HUES64 (cell line): ENCODE data around the gene GIGYF2.
"Not testable (repeated sequence)": the region's sequence is repeated elsewhere in the genome, so short reads cannot be mapped to it uniquely, and the experiment has no call there.

ENCODE experiments used
- H3K27ac ChIP-seq: 2 replicates; pipeline ENCODE4 v1.7.0; 2013; ENCODE audit warnings: low read depth, low read length, inconsistent platforms
- H3K27me3 ChIP-seq: 2 replicates; pipeline ENCODE4 v1.6.1; 2013; ENCODE audit warnings: mild to moderate bottlenecking, low read length; ENCODE audit not compliant: insufficient read depth
- H3K36me3 ChIP-seq: 2 replicates; pipeline ENCODE4 v1.6.1; 2013; ENCODE audit warnings: mild to moderate bottlenecking, low read length; ENCODE audit not compliant: insufficient read depth
- H3K4me1 ChIP-seq: 2 replicates; pipeline ENCODE4 v1.6.1; 2013; ENCODE audit warnings: mild to moderate bottlenecking, low read length, moderate library complexity; ENCODE audit not compliant: insufficient read depth
- H3K4me3 ChIP-seq: 2 replicates; pipeline ENCODE4 v1.5.1; 2013; ENCODE audit warnings: mild to moderate bottlenecking, low read length, moderate library complexity
- H3K9ac ChIP-seq: 2 replicates; pipeline ENCODE4 v1.6.1; 2013; ENCODE audit warnings: mild to moderate bottlenecking, low read depth, low read length
- H3K9me3 ChIP-seq: 2 replicates; pipeline ENCODE4 v1.6.1; 2013; ENCODE audit warnings: low read depth, low read length; ENCODE audit not compliant: insufficient read depth
- WGBS: fragments of 150-250, 120-280 bp; methylation state at CpG from one replicate; pipeline ENCODE4 v1.1.7; 2013; ENCODE audit warnings: missing lambda C conversion rate; 5-methylcytosine and 5-hydroxymethylcytosine counted together

Gene GIGYF2

GRCh38 chr2:232691117-232691516 is 6.0 kb upstream of the GIGYF2 start:
- H3K27ac ChIP-seq, H3K9ac ChIP-seq, H3K9me3 ChIP-seq, H3K27me3 ChIP-seq, H3K4me1 ChIP-seq, H3K36me3 ChIP-seq, H3K4me3 ChIP-seq: not testable (repeated sequence)
- 98% methylated on average over 12 of the region's 13 CpGs for WGBS

DNA sequence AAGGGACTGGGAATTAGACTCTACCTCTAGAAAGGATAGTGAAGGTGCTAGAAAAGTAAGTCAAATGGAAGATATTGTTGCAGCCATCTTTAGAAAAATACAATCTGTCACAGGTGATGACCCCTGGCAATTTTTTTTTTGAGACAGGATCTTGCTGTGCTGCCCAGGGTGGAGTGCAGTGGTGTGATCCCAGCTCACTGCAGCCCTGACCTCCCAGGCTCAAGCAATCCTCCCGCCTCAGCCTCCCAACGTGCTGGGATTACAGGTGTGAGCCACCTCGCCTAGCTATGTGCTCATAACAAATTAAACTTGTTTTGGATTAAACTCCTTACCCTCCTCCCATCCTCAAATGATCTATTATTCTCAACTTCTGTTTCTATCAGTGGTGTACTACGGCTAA is 3.8 kb upstream of the GIGYF2 start:
- no peaks in the 10 kb centered on the region for H3K9me3 ChIP-seq
- 93% methylated on average over 4 of the region's 4 CpGs for WGBS
- no peak overlapping the region for H3K27ac ChIP-seq
- no peak overlapping the region for H3K4me3 ChIP-seq
- H3K36me3 ChIP-seq, result no peaks in the 10 kb centered on the region
- H3K4me1 ChIP-seq, result peaks cover 5% of the 10 kb centered on the region
- H3K9ac ChIP-seq, result no peak overlapping the region
- H3K27me3 ChIP-seq, result no peaks in the 10 kb centered on the region

- Histone ChIP-seq H3K9ac (peak overlapping the region; percentile 56; the same call in 1 of the 2 replicates), H3K9me3 (no peaks in the 10 kb centered on the region), H3K4me3 (peak overlapping the region; percentile 38), H3K4me1 (peaks cover 15% of the 10 kb centered on the region), H3K27me3 (no peaks in the 10 kb centered on the region), H3K27ac (peak overlapping the region; percentile 70), H3K36me3 (no peaks in the 10 kb centered on the region)
- WGBS, result 55% methylated on average over 10 of the region's 10 CpGs
These were observed 497 bp upstream of the GIGYF2 start for GRCh38 chr2:232696609-232697058.

DNA sequence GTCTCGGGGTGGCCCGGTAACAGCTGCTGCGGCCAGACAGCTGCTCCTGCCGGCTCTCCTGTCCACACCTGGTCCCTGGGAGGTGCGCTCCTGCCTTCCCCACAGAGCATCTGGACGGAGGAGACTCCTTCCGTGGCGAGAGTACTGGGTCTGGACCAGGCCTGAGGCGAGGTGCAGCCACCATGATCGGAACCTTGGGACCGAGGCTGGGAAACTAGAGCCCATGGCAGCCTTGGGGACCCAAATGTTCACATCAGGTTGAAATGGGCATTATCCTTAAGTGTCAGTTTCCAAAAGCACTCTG is 628 bp downstream of the GIGYF2 start:
- H3K27me3 ChIP-seq, result no peaks in the 10 kb centered on the region
- no peaks in the 10 kb centered on the region for H3K36me3 ChIP-seq
- H3K9ac ChIP-seq, result peak overlapping the region; percentile 93
- peak overlapping the region; percentile 97 for H3K4me3 ChIP-seq
- no peaks in the 10 kb centered on the region for H3K9me3 ChIP-seq
- H3K4me1 ChIP-seq, result peaks cover 15% of the 10 kb centered on the region
- under 1% methylated on average over 11 of the region's 11 CpGs for WGBS
- H3K27ac ChIP-seq, result peak overlapping the region; percentile 88

- Histone ChIP-seq H3K9me3 (no peaks in the 10 kb centered on the region), H3K27me3 (no peaks in the 10 kb centered on the region), H3K4me1 (peaks cover 15% of the 10 kb centered on the region), H3K9ac (peak overlapping the region; percentile 93; the same call in 1 of the 2 replicates), H3K36me3 (peaks cover 5% of the 10 kb centered on the region), H3K4me3 (peak overlapping the region; percentile 97), H3K27ac (no peak overlapping the region)
- WGBS, result 74% methylated on average over 4 of the region's 4 CpGs
These were observed 1.5 kb downstream of the GIGYF2 start for GRCh38 chr2:232698556-232699091.

DNA sequence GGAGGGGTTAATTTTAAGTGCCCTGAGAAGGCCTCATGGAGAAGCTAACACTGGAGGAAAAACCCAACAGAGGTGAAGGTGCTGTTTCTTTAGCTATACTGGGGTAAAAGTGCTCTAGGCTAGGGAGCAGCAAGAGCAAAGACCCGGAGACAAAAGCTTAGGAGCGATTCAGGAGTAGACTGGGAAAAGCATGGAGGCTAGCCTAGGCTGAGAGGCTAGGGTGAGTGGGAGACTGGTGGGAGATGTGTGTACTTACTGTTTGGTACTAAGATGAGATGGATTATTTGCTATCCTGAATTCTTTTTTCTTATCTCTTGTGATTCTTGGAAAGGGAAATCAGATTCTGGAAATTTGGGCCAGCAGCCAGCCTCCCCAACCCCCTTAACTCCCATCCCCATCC is 2.0 kb downstream of the GIGYF2 start:
- H3K27me3 ChIP-seq, result no peaks in the 10 kb centered on the region
- no peak overlapping the region for H3K9ac ChIP-seq
- no peak overlapping the region for H3K27ac ChIP-seq
- H3K36me3 ChIP-seq, result peaks cover 10% of the 10 kb centered on the region
- H3K9me3 ChIP-seq, result no peaks in the 10 kb centered on the region
- 61% methylated on average over 2 of the region's 2 CpGs for WGBS
- H3K4me1 ChIP-seq, result peaks cover 15% of the 10 kb centered on the region
- H3K4me3 ChIP-seq, result peak overlapping the region; percentile 97

DNA sequence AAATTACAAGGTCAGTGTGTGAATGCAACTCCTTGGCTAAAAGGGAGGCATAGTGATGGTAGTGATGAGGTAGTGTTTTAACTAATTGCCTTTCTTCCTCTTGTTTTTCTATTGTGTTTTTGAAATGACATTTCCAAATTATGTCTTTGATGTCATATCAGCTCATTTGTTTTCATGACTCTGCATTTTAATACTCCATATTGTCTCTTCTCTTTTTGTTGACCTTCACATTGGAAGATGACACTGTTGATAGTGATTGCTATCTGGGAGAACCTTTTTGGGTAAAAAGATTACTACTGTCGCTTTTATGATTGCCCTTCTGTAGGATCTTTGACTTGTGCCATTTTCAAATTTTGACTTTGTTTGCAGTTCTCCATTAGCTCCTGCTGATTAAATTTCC is 3.0 kb downstream of the GIGYF2 start:
- Histone ChIP-seq H3K9ac (no peak overlapping the region), H3K4me3 (no peak overlapping the region), H3K4me1 (peaks cover 15% of the 10 kb centered on the region), H3K36me3 (peaks cover 15% of the 10 kb centered on the region), H3K9me3 (no peaks in the 10 kb centered on the region), H3K27ac (no peak overlapping the region), H3K27me3 (no peaks in the 10 kb centered on the region)
- WGBS, result 90% methylated on average over 1 of the region's 1 CpG

DNA sequence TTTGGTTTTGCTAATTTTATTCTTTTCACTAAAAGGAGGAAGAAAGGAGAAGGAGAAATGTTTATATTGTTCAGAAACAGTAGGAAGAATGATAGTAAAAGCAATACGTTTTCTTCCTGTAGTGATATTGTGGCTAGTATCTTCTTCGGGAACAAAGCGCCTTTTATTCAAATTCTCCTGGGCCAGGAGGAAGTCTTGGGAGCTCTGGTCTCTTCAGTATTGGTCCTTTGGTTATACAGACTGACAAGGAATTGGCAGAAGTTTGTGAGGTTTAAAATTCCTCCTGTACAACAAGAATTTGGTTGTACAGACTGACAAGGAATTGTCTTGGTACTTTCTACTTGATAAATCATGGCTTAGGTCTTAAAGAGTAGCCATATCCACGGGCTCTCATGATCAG is 9.9 kb downstream of the GIGYF2 start:
- Histone ChIP-seq H3K27me3 (no peaks in the 10 kb centered on the region), H3K4me3 (no peak overlapping the region), H3K27ac (no peak overlapping the region), H3K4me1 (no peaks in the 10 kb centered on the region), H3K9ac (no peak overlapping the region), H3K36me3 (peaks cover 38% of the 10 kb centered on the region), H3K9me3 (no peaks in the 10 kb centered on the region)
- WGBS, result 93% methylated on average over 4 of the region's 4 CpGs

- Histone ChIP-seq H3K9me3 (no peaks in the 10 kb centered on the region), H3K9ac (no peak overlapping the region), H3K4me1 (no peaks in the 10 kb centered on the region), H3K36me3 (peaks cover 39% of the 10 kb centered on the region), H3K27me3 (no peaks in the 10 kb centered on the region), H3K27ac (no peak overlapping the region), H3K4me3 (no peak overlapping the region)
These were observed 16.4 kb downstream of the GIGYF2 start for GRCh38 chr2:232713505-232713904.

GRCh38 chr2:232714969-232715368 is 17.8 kb downstream of the GIGYF2 start:
- H3K36me3 ChIP-seq, result peaks cover 43% of the 10 kb centered on the region
- no peaks in the 10 kb centered on the region for H3K27me3 ChIP-seq
- 95% methylated on average over 3 of the region's 3 CpGs for WGBS
- no peaks in the 10 kb centered on the region for H3K9me3 ChIP-seq
- H3K27ac ChIP-seq, result no peak overlapping the region
- H3K4me1 ChIP-seq, result no peaks in the 10 kb centered on the region
- no peak overlapping the region for H3K4me3 ChIP-seq
- no peak overlapping the region for H3K9ac ChIP-seq

DNA sequence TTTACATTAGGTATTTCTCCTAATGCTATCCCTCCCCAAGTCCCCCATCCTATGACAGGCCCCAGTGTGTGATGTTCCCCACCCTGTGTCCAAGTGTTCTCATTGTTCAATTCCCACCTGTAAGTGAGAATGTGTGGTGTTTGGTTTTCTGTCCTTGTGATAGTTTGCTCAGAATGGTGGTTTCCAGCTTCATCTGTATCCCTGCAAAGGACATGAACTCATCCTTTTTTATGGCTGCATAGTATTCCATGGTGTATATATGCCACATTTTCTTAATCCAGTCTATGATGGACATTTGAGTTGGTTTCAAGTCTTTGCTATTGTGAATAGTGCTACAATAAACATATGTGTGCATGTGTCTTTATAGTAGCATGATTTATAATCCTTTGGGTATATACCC is 22.9 kb downstream of the GIGYF2 start:
- not testable (repeated sequence) for H3K27me3 ChIP-seq, H3K4me1 ChIP-seq, H3K9me3 ChIP-seq, H3K9ac ChIP-seq, H3K27ac ChIP-seq, H3K4me3 ChIP-seq
- H3K36me3 ChIP-seq, result peaks cover 41% of the 10 kb centered on the region

DNA sequence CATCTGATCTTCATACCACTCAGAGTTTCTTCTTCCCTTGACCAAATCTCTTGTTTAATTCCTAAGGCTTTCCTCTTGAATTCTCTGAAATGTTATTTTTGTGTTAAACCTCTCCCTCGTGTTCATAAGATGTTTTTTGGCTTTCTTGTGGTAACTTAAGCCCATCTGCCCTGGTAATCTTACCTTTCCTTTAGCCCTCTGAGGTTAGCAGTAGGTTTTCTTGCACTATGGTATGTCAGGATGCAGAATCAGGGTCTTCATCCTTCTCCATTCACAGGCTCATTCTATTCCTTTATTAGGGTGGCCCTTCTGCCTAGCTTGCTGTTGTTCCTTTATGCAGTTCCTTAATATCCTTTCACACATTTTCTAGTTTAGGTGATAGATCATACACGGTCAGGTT is 24.1 kb downstream of the GIGYF2 start:
- 87% methylated on average over 2 of the region's 2 CpGs for WGBS
- no peak overlapping the region for H3K4me3 ChIP-seq

More for the DNA sequence above, 24.1 kb downstream of the GIGYF2 start:
- H3K4me1 ChIP-seq, result no peaks in the 10 kb centered on the region
- H3K27me3 ChIP-seq, result no peaks in the 10 kb centered on the region
- no peak overlapping the region for H3K9ac ChIP-seq
- H3K9me3 ChIP-seq, result no peaks in the 10 kb centered on the region
- H3K36me3 ChIP-seq, result peaks cover 43% of the 10 kb centered on the region
- H3K27ac ChIP-seq, result no peak overlapping the region
